SK-N-SH treated with all-trans-retinoic acid at 6 μM for 48 hours (cell line): ENCODE results near the gene ZNF500.

Experiments used
- BACH2 ChIP-seq: fragments of 250-450 bp; sonication (Bioruptor Pico); IDR thresholded peaks from 2 replicates; pipeline ENCODE4 v1.9.0; 2021; ENCODE audit warnings: mild to moderate bottlenecking, borderline replicate concordance
- CSDC2 ChIP-seq: fragments of 250-450 bp; sonication (Bioruptor Pico); IDR thresholded peaks from 2 replicates; pipeline ENCODE4 v1.5.0; 2020; ENCODE audit warnings: mild to moderate bottlenecking, moderate library complexity
- PATZ1 ChIP-seq: fragments of 250-450 bp; sonication (Bioruptor Pico); IDR thresholded peaks from 2 replicates; pipeline ENCODE4 v1.8.0; 2020; ENCODE audit warnings: mild to moderate bottlenecking, moderate library complexity, borderline replicate concordance
- ZC3H10 ChIP-seq: fragments of 250-450 bp; sonication (Bioruptor Pico); IDR thresholded peaks from 2 replicates; pipeline ENCODE4 v1.5.1; 2021; ENCODE audit warnings: mild to moderate bottlenecking, moderate library complexity
- ZFP30 ChIP-seq: fragments of 450-650 bp; formaldehyde crosslinking; IDR thresholded peaks from 2 replicates; pipeline ENCODE4 v1.5.0; 2022; ENCODE audit warnings: mild to moderate bottlenecking, moderate library complexity
- ZNF8 ChIP-seq: fragments of 450-650 bp; formaldehyde crosslinking; IDR thresholded peaks from 2 replicates; pipeline ENCODE4 v1.5.0; 2020; ENCODE audit warnings: mild to moderate bottlenecking, moderate library complexity

GRCh38 chr16:4703906-4704305 lies 63.1 kb downstream of the ZNF500 start:
- TF ChIP-seq CSDC2, result no peak
- no peak for TF ChIP-seq ZC3H10 (CRISPR knock-in tag)
- no peak for TF ChIP-seq PATZ1 (CRISPR knock-in tag)
- no peak for TF ChIP-seq BACH2 (CRISPR knock-in tag)
- no peak for TF ChIP-seq ZNF8
- no peak for TF ChIP-seq ZFP30
